ENCODE results near the gene GALNT2. TPM values are rescaled to one million over a fixed set of nuclear protein-coding genes. Genes with fewer than 3 reads are reported as not detected.

Gene GALNT2
- total and polyA plus RNA-seq, 12 donors, result 9.7 to 35.1 (median 25.8) TPM

DNA sequence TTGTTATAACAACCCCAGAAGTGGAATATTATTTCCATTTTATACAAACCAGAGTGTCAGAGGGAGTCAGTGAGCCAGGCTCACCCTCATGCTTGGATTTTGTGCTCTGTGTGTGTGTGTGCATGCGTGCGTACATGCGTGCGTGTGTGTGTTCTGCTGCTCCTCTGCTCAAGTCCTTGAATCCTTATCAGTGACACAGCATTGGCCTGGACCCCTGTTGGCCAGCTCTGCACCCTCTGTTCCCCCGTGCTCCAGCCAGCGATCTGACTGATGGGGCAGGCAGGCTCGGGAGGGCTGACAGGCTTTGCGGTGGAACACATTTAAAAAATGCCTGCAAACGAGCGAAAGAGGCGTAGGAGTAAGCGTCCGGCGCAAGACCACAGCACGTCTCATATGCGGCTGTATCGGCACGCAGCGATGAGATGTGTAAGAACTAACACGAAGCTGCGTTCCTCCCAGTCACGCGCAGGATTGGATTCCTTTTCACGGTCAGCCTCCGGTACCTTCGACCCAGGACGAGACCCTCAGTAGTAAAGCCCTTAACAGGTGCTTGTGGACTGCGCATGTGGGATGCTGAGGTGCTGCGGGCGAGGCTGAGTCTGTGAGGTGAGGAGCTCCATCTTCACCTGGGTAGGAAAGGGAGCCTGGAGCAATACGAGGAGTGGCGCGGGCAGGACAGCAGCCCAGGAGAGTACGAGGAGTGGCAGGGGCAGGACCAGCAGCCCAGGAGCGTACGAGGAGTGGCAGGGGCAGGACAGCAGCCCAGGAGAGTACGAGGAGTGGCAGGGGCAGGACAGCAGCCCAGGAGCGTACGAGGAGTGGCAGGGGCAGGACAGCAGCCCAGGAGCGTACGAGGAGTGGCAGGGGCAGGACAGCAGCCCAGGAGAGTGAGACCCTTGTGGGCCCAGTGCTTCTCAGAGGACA lies 130.9 kb downstream of the GALNT2 start:
- DNase-seq, result no peak
- no peak overlapping the region for H3K27ac ChIP-seq
- TF ChIP-seq, protein P1, sequence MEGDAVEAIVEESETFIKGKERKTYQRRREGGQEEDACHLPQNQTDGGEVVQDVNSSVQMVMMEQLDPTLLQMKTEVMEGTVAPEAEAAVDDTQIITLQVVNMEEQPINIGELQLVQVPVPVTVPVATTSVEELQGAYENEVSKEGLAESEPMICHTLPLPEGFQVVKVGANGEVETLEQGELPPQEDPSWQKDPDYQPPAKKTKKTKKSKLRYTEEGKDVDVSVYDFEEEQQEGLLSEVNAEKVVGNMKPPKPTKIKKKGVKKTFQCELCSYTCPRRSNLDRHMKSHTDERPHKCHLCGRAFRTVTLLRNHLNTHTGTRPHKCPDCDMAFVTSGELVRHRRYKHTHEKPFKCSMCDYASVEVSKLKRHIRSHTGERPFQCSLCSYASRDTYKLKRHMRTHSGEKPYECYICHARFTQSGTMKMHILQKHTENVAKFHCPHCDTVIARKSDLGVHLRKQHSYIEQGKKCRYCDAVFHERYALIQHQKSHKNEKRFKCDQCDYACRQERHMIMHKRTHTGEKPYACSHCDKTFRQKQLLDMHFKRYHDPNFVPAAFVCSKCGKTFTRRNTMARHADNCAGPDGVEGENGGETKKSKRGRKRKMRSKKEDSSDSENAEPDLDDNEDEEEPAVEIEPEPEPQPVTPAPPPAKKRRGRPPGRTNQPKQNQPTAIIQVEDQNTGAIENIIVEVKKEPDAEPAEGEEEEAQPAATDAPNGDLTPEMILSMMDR (IDR thresholded peaks at IDR 0.05), result no peak
- intact Hi-C loops (cut with DNase I), result no loop called here
- peaks cover 0 to 7% (median 0%) of the 10 kb centered on the region in 9 donors for H3K36me3 ChIP-seq
- no peaks in the 10 kb centered on the region for H3K9me3 ChIP-seq
- no peaks in the 10 kb centered on the region for H3K27me3 ChIP-seq
- no peak for ATAC-seq
- no peak overlapping the region for H3K4me3 ChIP-seq
- peaks cover 0 to 5% (median 0%) of the 10 kb centered on the region in 9 donors for H3K4me1 ChIP-seq
- 92 to 93% methylated on average over 41 of the region's 41 CpGs for WGBS, 2 donors

- H3K4me1 ChIP-seq, result peaks cover 0 to 5% (median 0%) of the 10 kb centered on the region in 9 donors
- H3K27ac ChIP-seq, result no peak overlapping the region
- TF ChIP-seq, protein P1 (IDR thresholded peaks at IDR 0.05), result no peak
- no peaks in the 10 kb centered on the region for H3K27me3 ChIP-seq
- H3K4me3 ChIP-seq, result no peak overlapping the region
- WGBS, 2 donors, result 87 to 92% methylated on average over 7 of the region's 7 CpGs
- ATAC-seq (no peak), DNase-seq (no peak)
- no peaks in the 10 kb centered on the region for H3K9me3 ChIP-seq
- intact Hi-C loops (cut with DNase I), result no loop called here
- peaks cover 0 to 18% (median 0%) of the 10 kb centered on the region in 9 donors for H3K36me3 ChIP-seq
Measured at GRCh38 chr1:230199034-230199433, 132.0 kb downstream of the GALNT2 start.

- H3K4me3 ChIP-seq, result no peak overlapping the region
- 97 to 98% methylated on average over 4 of the region's 4 CpGs for WGBS, 2 donors
- peaks cover 0 to 4% (median 0%) of the 10 kb centered on the region in 9 donors for H3K4me1 ChIP-seq
- H3K36me3 ChIP-seq, result peaks cover 0 to 22% (median 0%) of the 10 kb centered on the region in 9 donors
- intact Hi-C loops (cut with DNase I), result no loop called here
- TF ChIP-seq, protein P1 (IDR thresholded peaks at IDR 0.05), result no peak
- H3K9me3 ChIP-seq, result no peaks in the 10 kb centered on the region
- no peak for DNase-seq
- ATAC-seq, result no peak
- H3K27ac ChIP-seq, result no peak overlapping the region
- no peaks in the 10 kb centered on the region for H3K27me3 ChIP-seq
Measured at GRCh38 chr1:230199554-230199953, 132.5 kb downstream of the GALNT2 start.

- Histone ChIP-seq H3K27me3 (no peaks in the 10 kb centered on the region), H3K4me1 (peaks cover 0 to 8% (median 6%) of the 10 kb centered on the region in 9 donors), H3K9me3 (no peaks in the 10 kb centered on the region), H3K27ac (no peak overlapping the region), H3K36me3 (peaks cover 0 to 27% (median 0%) of the 10 kb centered on the region in 9 donors), H3K4me3 (no peak overlapping the region)
- no peak for ATAC-seq
- no peak for DNase-seq
- TF ChIP-seq, protein P1 (IDR thresholded peaks at IDR 0.05), result no peak
- intact Hi-C loops (cut with DNase I), result loop anchor here in 1 of 10 donors (10.0 kb wide), 1 partner anchor 135 kb away; the partner anchor contains the start of gene GALNT2
- WGBS, 2 donors, result 97 to 99% methylated on average over 9 of the region's 9 CpGs
Measured at GRCh38 chr1:230200276-230200675, 133.2 kb downstream of the GALNT2 start.

Measured in heart right ventricle (tissue), 16 donors.